HG02884 (cell line): ENCODE data around the gene HNRNPUL1.

Experiments
- ATAC-seq: cut with Tn5 transposase; IDR thresholded peaks from one replicate; pipeline ENCODE4 v1.9.1; 2021; ENCODE audit warnings: mild to moderate bottlenecking, moderate library complexity; ENCODE audit not compliant: unreplicated experiment

HNRNPUL1 gene

GRCh38 chr19:41233748-41234240 is 30.4 kb upstream of the HNRNPUL1 start:
- no peak for ATAC-seq

GRCh38 chr19:41234512-41235168 is 29.5 kb upstream of the HNRNPUL1 start:
- no peak for ATAC-seq

GRCh38 chr19:41235480-41235879 is 28.7 kb upstream of the HNRNPUL1 start:
- ATAC-seq: no peak

GRCh38 chr19:41238244-41238643 is 25.9 kb upstream of the HNRNPUL1 start:
- ATAC-seq: no peak

- no peak for ATAC-seq
These were observed 24.8 kb upstream of the HNRNPUL1 start for GRCh38 chr19:41239363-41239762.

- ATAC-seq: no peak
These were observed 24.1 kb upstream of the HNRNPUL1 start for GRCh38 chr19:41239961-41240574.

- no peak for ATAC-seq
These were observed 22.3 kb upstream of the HNRNPUL1 start for GRCh38 chr19:41241859-41242258.

GRCh38 chr19:41244117-41244516 is 20.1 kb upstream of the HNRNPUL1 start:
- ATAC-seq: no peak

- ATAC-seq: no peak
These were observed 18.3 kb upstream of the HNRNPUL1 start for GRCh38 chr19:41245843-41246242.

- no peak for ATAC-seq
These were observed 15.3 kb upstream of the HNRNPUL1 start for GRCh38 chr19:41248895-41249294.

GRCh38 chr19:41249707-41250423 is 14.3 kb upstream of the HNRNPUL1 start:
- ATAC-seq: no peak

GRCh38 chr19:41253660-41254059 is 10.5 kb upstream of the HNRNPUL1 start:
- ATAC-seq: no peak

GRCh38 chr19:41255171-41255570 is 9.0 kb upstream of the HNRNPUL1 start:
- no peak for ATAC-seq

- no peak for ATAC-seq
These were observed 2.5 kb upstream of the HNRNPUL1 start for GRCh38 chr19:41261474-41262190.

GRCh38 chr19:41263042-41263849 is 926 bp upstream of the HNRNPUL1 start:
- ATAC-seq: peak; percentile 5

- ATAC-seq: peak; percentile 1
These were observed 616 bp downstream of the HNRNPUL1 start for GRCh38 chr19:41264581-41265394.

- no peak for ATAC-seq
These were observed 1.4 kb downstream of the HNRNPUL1 start for GRCh38 chr19:41265395-41266153.

GRCh38 chr19:41269055-41269454 is 4.9 kb downstream of the HNRNPUL1 start:
- ATAC-seq: no peak

GRCh38 chr19:41269571-41269970 is 5.4 kb downstream of the HNRNPUL1 start:
- ATAC-seq: no peak
